MM.1S (cell line): Measurements from ENCODE around the gene TRIM32.

ENCODE experiments used
- DNase-seq: peaks from one replicate; pipeline ENCODE4 v3.0.0-alpha.2; 2015
- H2AFZ ChIP-seq: fragments of 300-600 bp; sonication (generic); 2 replicates; pipeline ENCODE4 v1.6.0; 2016; ENCODE audit warnings: antibody characterized with exemption, low read length
- H3F3A ChIP-seq: fragments of 300-600 bp; sonication (generic); 2 replicates; pipeline ENCODE4 v1.6.1; 2016; ENCODE audit warnings: mild to moderate bottlenecking, antibody characterized with exemption, low read length, moderate library complexity, mixed read lengths; ENCODE audit not compliant: insufficient read depth
- H3K27ac ChIP-seq: fragments of 300-600 bp; sonication (generic); 2 replicates; pipeline ENCODE4 v1.5.1; 2016; ENCODE audit warnings: mild to moderate bottlenecking, low read length
- H3K27me3 ChIP-seq: fragments of 300-600 bp; sonication (generic); replicated peaks from 2 replicates; pipeline ENCODE4 v1.6.0; 2016; ENCODE audit warnings: low read length; ENCODE audit not compliant: insufficient read depth
- H3K36me3 ChIP-seq: fragments of 300-600 bp; sonication (generic); replicated peaks from 2 replicates; pipeline ENCODE4 v1.6.1; 2016; ENCODE audit warnings: mild to moderate bottlenecking, low read length, mixed read lengths; ENCODE audit not compliant: insufficient read depth
- H3K4me1 ChIP-seq: fragments of 300-600 bp; sonication (generic); 2 replicates; pipeline ENCODE4 v1.6.1; 2016; ENCODE audit warnings: low read length, mixed read lengths
- H3K4me2 ChIP-seq: fragments of 300-600 bp; sonication (generic); 2 replicates; pipeline ENCODE4 v1.6.0; 2016; ENCODE audit warnings: low read depth, low read length
- H3K4me3 ChIP-seq: fragments of 300-600 bp; sonication (generic); 2 replicates; pipeline ENCODE4 v1.5.1; 2016; ENCODE audit warnings: low read length, mixed read lengths
- H3K79me2 ChIP-seq: fragments of 300-600 bp; sonication (generic); 2 replicates; pipeline ENCODE4 v1.6.1; 2016; ENCODE audit warnings: mixed run types, low read length, mixed read lengths
- H3K9ac ChIP-seq: fragments of 300-600 bp; sonication (generic); 2 replicates; pipeline ENCODE4 v1.6.1; 2016; ENCODE audit warnings: low read length, mixed read lengths
- H3K9me2 ChIP-seq: fragments of 300-600 bp; sonication (generic); replicated peaks from 2 replicates; pipeline ENCODE4 v1.6.1; 2016; ENCODE audit warnings: mild to moderate bottlenecking, low read length, mixed read lengths; ENCODE audit not compliant: insufficient read depth
- H3K9me3 ChIP-seq: fragments of 300-600 bp; sonication (generic); replicated peaks from 2 replicates; pipeline ENCODE4 v1.6.1; 2016; ENCODE audit warnings: mild to moderate bottlenecking, low read length, mixed read lengths; ENCODE audit not compliant: insufficient read depth
- H4K20me1 ChIP-seq: fragments of 300-600 bp; sonication (generic); 2 replicates; pipeline ENCODE4 v1.6.1; 2016; ENCODE audit warnings: mild to moderate bottlenecking, low read length, moderate library complexity, mixed read lengths; ENCODE audit not compliant: insufficient read depth
- CTCF ChIP-seq: fragments of 300-600 bp; sonication (generic); IDR thresholded peaks from 2 replicates; pipeline ENCODE4 v1.5.1; 2016; ENCODE audit warnings: antibody characterized with exemption, low read length, mixed read lengths
- EZH2 ChIP-seq: fragments of 300-600 bp; sonication (generic); optimal IDR thresholded peaks from 2 replicates; pipeline ENCODE3; 2017; ENCODE audit warnings: low read depth, mild to moderate bottlenecking, antibody characterized with exemption, low read length, mixed read lengths
- EZH2phosphoT487 ChIP-seq: fragments of 300-600 bp; sonication (generic); IDR thresholded peaks from 2 replicates; pipeline ENCODE4 v1.6.1; 2018; ENCODE audit warnings: antibody characterized with exemption, low read length

Gene TRIM32

GRCh38 chr9:116671605-116672004 is 15.5 kb upstream of the TRIM32 start:
- Histone ChIP-seq H3K27ac (no peak overlapping the region), H3K9ac (no peak overlapping the region), H3K4me3 (no peak overlapping the region), H3K9me2 (no peaks in the 10 kb centered on the region), H3K36me3 (no peaks in the 10 kb centered on the region), H4K20me1 (no peaks in the 10 kb centered on the region), H2AFZ (no peak overlapping the region), H3K4me1 (no peaks in the 10 kb centered on the region), H3K27me3 (no peaks in the 10 kb centered on the region), H3F3A (no peaks in the 10 kb centered on the region), H3K79me2 (no peaks in the 10 kb centered on the region), H3K9me3 (no peaks in the 10 kb centered on the region), H3K4me2 (no peak overlapping the region)
- no peak for DNase-seq
- TF ChIP-seq CTCF (no peak), EZH2phosphoT487 (no peak), EZH2 (no peak)

GRCh38 chr9:116673375-116673774 is 13.7 kb upstream of the TRIM32 start:
- no peaks in the 10 kb centered on the region for H3K9me3 ChIP-seq
- no peaks in the 10 kb centered on the region for H3K9me2 ChIP-seq
- H3K79me2 ChIP-seq = no peaks in the 10 kb centered on the region
- H3K27me3 ChIP-seq = no peaks in the 10 kb centered on the region
- no peak overlapping the region for H3K27ac ChIP-seq
- no peak overlapping the region for H3K4me3 ChIP-seq
- H2AFZ ChIP-seq = no peak overlapping the region
- H3F3A ChIP-seq = no peaks in the 10 kb centered on the region
- no peaks in the 10 kb centered on the region for H4K20me1 ChIP-seq
- H3K36me3 ChIP-seq = no peaks in the 10 kb centered on the region
- H3K4me1 ChIP-seq = no peaks in the 10 kb centered on the region
- DNase-seq = no peak
- no peak for TF ChIP-seq EZH2
- TF ChIP-seq CTCF = no peak
- no peak for TF ChIP-seq EZH2phosphoT487
- no peak overlapping the region for H3K9ac ChIP-seq
- no peak overlapping the region for H3K4me2 ChIP-seq

DNA sequence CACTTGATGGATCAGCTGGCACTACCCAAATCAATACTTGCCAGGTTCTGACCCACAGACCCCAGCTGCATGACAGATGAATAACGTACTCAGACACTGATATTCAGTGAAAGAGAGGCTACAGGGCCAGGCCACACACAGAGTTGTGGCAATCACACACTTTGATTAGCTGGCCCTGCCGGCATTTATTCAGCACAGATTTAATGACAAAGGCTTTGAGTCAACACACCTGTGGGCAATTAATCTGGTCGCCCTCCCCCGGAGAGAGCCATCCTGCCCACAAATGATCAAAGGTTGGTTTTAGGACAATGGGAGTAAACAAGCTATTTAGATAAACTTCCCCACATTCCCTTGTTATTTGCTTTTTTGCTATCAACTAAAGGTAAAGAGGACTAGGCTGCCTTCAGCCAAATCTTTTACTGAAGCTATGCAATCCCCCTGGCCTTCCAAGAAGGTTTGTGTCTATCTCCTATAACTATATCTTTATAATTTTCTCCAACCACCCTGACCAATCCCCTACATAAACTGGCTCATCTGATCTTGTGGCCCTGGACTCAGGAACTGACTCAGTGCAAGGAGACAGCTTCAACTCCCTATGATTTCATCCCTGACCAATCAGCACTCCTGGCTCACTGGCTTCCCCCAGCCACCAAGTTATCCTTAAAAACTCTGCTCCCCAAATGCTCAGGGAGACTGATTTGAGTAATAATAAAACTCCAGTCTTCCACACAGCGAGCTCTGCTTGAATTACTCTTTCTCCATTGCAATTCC is 12.7 kb upstream of the TRIM32 start:
- Histone ChIP-seq H2AFZ (no peak overlapping the region), H3K4me2 (no peak overlapping the region), H4K20me1 (no peaks in the 10 kb centered on the region), H3K9ac (no peak overlapping the region), H3K9me3 (no peaks in the 10 kb centered on the region), H3K27ac (no peak overlapping the region), H3K9me2 (no peaks in the 10 kb centered on the region), H3K27me3 (no peaks in the 10 kb centered on the region), H3K4me3 (no peak overlapping the region), H3K4me1 (no peaks in the 10 kb centered on the region), H3K79me2 (no peaks in the 10 kb centered on the region), H3K36me3 (no peaks in the 10 kb centered on the region), H3F3A (no peaks in the 10 kb centered on the region)
- TF ChIP-seq EZH2 = no peak
- no peak for TF ChIP-seq CTCF
- TF ChIP-seq EZH2phosphoT487 = no peak
- DNase-seq = no peak
